ENCODE measurements around the gene CTNND1. TPM values are rescaled to one million over a fixed set of nuclear protein-coding genes. Genes with fewer than 3 reads are reported as not detected.
A peak's percentile ranks its signal among the peaks of the same experiment; 100 is the strongest.

Gene CTNND1
- total and polyA plus RNA-seq, 3 experiments from 2014 or later = 0.95 to 4.4 (median 3.1) TPM

DNA sequence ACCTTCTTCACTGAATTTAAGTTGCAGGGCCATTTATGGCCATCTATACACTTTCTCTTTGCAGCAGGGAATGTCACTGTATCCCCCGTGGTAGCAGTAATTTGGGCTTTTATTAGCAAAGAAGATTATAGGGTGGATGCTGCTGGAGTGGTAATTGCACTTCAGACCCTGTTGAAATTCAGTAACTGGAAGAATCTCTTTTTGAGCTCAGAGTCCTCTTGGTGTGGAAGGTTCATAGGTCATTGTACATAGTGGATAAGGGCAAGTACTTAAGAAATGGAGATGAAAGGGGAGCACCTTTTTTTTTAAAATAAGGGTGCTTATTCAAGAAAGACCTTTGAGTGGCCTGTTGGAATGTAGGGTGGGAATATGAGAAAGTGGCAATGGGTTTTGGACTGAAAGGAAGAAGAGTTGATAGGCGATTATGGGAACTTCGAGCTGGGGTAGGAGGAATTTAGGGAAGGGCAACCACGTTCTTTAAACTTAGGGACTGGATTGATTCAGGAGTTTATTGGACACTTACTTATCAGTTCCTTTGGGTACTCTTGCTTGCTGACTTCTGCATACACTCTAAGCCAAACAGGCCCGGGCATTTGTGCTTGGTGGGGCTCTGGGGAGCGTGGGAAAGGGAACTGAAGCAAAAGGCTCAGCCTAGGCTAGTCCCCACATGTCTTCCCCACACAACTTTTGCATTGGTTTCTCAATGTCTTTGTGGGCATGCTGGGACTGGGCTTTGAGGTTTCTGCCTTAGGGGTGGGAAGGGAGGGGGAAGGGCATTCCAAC lies 26.5 kb downstream of the CTNND1 start:
- H3K4me1 Mint-ChIP-seq = peaks cover 21 to 24% (median 24%) of the 10 kb centered on the region in 3 donors
- no peaks in the 10 kb centered on the region for H3K9me3 Mint-ChIP-seq
- Histone ChIP-seq H3K4me1 (ENCODE audit: insufficient read depth, low read length) (peaks cover 24% of the 10 kb centered on the region), H3K27me3 (ENCODE audit: insufficient read depth, low read length, poor library complexity, severe bottlenecking) (no peaks in the 10 kb centered on the region), H3K27ac (ENCODE audit: low read depth, low read length) (no peak overlapping the region), H3K4me3 (ENCODE audit: low read length) (no peak overlapping the region), H3K9me3 (ENCODE audit: low read length) (no peaks in the 10 kb centered on the region), H3K36me3 (ENCODE audit: insufficient read depth, low read length) (no peaks in the 10 kb centered on the region)
- CTCF ChIA-PET = interaction anchor here (1.9 kb wide), 1 partner anchor 12 kb away, joined by 8 read pairs; no protein-coding TSS in a partner anchor
- H3K27me3 Mint-ChIP-seq = peaks cover 0 to 1% of the 10 kb centered on the region in 2 donors
- H3K36me3 Mint-ChIP-seq = peaks cover 0 to 1% (median 0%) of the 10 kb centered on the region in 3 donors
- peak overlapping the region in 5 of 8 donors; percentile 13 to 80 (median 21) for H3K27ac Mint-ChIP-seq
- H3K4me3 Mint-ChIP-seq = no peak overlapping the region
- POLR2A ChIA-PET = no interaction called here
- DNase-seq = no peak

DNA sequence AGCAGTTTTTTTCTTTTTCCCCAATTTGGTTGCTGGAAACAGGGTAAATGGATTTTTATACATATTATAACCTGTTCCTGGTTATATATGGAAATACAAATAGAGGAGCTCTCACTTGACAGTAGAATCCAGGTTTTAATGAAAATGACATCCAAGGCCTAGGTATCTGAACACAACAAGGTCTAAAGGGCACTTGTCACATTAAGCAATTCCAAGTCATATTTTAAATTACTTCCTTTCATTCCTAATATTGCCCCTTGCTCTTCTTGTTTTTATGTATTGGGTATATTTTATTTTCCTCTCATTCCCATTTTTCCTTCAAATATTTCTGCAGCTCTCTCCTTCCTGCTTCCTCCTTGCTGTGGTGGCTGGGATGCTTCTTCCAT lies 27.1 kb downstream of the CTNND1 start:
- ChIA-PET POLR2A (no interaction called here), CTCF (interaction anchor here (1.9 kb wide), 1 partner anchor 12 kb away, joined by 8 read pairs; no protein-coding TSS in a partner anchor)
- peak overlapping the region in 1 of 8 donors; percentile 89 for H3K27ac Mint-ChIP-seq
- H3K27me3 Mint-ChIP-seq = peaks cover 0 to 1% of the 10 kb centered on the region in 2 donors
- Histone ChIP-seq H3K27ac (ENCODE audit: low read depth, low read length) (no peak overlapping the region), H3K36me3 (ENCODE audit: insufficient read depth, low read length) (no peaks in the 10 kb centered on the region), H3K4me1 (ENCODE audit: insufficient read depth, low read length) (peaks cover 30% of the 10 kb centered on the region), H3K4me3 (ENCODE audit: low read length) (no peak overlapping the region), H3K9me3 (ENCODE audit: low read length) (no peaks in the 10 kb centered on the region), H3K27me3 (ENCODE audit: insufficient read depth, low read length, poor library complexity, severe bottlenecking) (no peaks in the 10 kb centered on the region)
- DNase-seq = no peak
- peaks cover 0 to 1% (median 0%) of the 10 kb centered on the region in 3 donors for H3K36me3 Mint-ChIP-seq
- no peak overlapping the region for H3K4me3 Mint-ChIP-seq
- no peaks in the 10 kb centered on the region for H3K9me3 Mint-ChIP-seq
- peaks cover 27 to 30% (median 29%) of the 10 kb centered on the region in 3 donors for H3K4me1 Mint-ChIP-seq

DNA sequence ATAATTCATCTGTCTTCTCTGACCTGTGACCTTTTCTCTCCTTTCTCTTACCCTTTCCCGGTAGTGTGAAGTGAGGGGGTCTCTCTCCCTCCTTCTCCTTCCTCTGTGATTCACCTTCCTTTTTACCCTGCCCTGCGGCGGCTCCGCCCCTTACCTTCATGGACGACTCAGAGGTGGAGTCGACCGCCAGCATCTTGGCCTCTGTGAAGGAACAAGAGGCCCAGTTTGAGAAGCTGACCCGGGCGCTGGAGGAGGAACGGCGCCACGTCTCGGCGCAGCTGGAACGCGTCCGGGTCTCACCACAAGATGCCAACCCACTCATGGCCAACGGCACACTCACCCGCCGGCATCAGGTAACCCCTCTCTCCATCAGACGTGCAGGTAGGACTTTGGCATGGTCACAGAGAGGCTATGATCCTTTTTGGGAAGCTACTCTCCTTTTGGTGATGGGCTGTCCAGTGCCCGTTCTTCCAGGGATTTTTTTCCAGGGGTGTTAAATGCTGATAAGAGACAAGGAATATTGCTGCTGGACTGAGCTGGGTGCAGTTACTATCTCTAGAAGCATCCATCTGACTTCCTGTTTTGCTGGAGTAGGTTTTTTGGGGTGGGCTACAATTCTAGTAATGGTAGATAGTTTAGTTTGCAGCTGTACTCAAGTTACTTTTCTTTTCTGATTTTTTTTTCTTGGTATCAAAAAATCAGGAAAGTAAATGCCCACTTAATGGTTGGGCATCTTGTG lies 29.9 kb downstream of the CTNND1 start:
- Mint-ChIP-seq H3K27me3 (peaks cover 0 to 1% of the 10 kb centered on the region in 2 donors), H3K4me3 (peak overlapping the region in 5 of 7 donors; percentile 62 to 76 (median 73)), H3K36me3 (peaks cover 0 to 11% (median 4%) of the 10 kb centered on the region in 3 donors), H3K9me3 (no peaks in the 10 kb centered on the region), H3K4me1 (peaks cover 33 to 36% (median 36%) of the 10 kb centered on the region in 3 donors), H3K27ac (peak overlapping the region; percentile 80 to 99 (median 96))
- peak in 1 of 5 donors; percentile 51 for DNase-seq
- ChIA-PET CTCF (interaction anchor here (1.0 to 1.6 kb wide), 2 partner anchors 9 to 45 kb away, joined by 3 to 8 read pairs; no protein-coding TSS in a partner anchor), POLR2A (no interaction called here)
- Histone ChIP-seq H3K27ac (ENCODE audit: low read depth, low read length) (peak overlapping the region; percentile 13), H3K4me3 (ENCODE audit: low read length) (peak overlapping the region; percentile 7), H3K4me1 (ENCODE audit: insufficient read depth, low read length) (peaks cover 37% of the 10 kb centered on the region), H3K9me3 (ENCODE audit: low read length) (no peaks in the 10 kb centered on the region), H3K27me3 (ENCODE audit: insufficient read depth, low read length, poor library complexity, severe bottlenecking) (no peaks in the 10 kb centered on the region), H3K36me3 (ENCODE audit: insufficient read depth, low read length) (no peaks in the 10 kb centered on the region)

DNA sequence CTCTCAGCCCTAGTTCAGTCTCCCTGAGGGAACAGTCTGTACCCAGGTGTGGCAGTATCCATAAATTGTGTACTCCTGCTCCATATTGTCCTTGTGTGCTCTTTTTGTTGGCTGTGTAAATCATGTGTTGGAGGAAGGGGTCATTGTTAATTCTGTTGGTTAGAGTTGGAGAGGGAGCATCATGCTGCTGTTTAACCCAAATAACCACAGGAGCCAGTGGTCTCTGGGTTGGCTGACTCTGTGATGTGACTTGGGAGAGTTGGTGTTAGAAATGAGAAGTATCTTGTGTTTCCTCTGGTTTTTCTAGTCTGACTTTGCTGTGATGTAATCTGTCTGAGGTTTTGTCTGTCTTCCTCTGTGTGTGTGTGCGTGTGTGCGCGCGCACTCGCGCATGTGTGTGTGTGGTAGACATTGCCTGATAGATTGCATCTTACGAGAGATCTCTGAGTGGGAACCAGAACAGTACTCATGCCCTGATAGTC lies 30.5 kb downstream of the CTNND1 start:
- H3K9me3 Mint-ChIP-seq = no peaks in the 10 kb centered on the region
- ChIA-PET CTCF (interaction anchor here (1.0 to 1.6 kb wide), 3 partner anchors 9 to 224 kb away, joined by 3 to 8 read pairs (median 5); partner anchors contain the start of gene UBE2L6), POLR2A (no interaction called here)
- H3K36me3 Mint-ChIP-seq = peaks cover 0 to 14% (median 4%) of the 10 kb centered on the region in 3 donors
- Histone ChIP-seq H3K27me3 (ENCODE audit: insufficient read depth, low read length, poor library complexity, severe bottlenecking) (no peaks in the 10 kb centered on the region), H3K27ac (ENCODE audit: low read depth, low read length) (peak overlapping the region; percentile 13), H3K4me3 (ENCODE audit: low read length) (peak overlapping the region; percentile 52), H3K36me3 (ENCODE audit: insufficient read depth, low read length) (no peaks in the 10 kb centered on the region), H3K4me1 (ENCODE audit: insufficient read depth, low read length) (peaks cover 37% of the 10 kb centered on the region), H3K9me3 (ENCODE audit: low read length) (no peaks in the 10 kb centered on the region)
- peak overlapping the region; percentile 80 to 99 (median 96) for H3K27ac Mint-ChIP-seq
- H3K27me3 Mint-ChIP-seq = peaks cover 0 to 1% of the 10 kb centered on the region in 2 donors
- DNase-seq = peak; percentile 74 to 94 (median 87)
- peak overlapping the region; percentile 51 to 85 (median 73) for H3K4me3 Mint-ChIP-seq
- peaks cover 33 to 36% (median 36%) of the 10 kb centered on the region in 3 donors for H3K4me1 Mint-ChIP-seq

DNA sequence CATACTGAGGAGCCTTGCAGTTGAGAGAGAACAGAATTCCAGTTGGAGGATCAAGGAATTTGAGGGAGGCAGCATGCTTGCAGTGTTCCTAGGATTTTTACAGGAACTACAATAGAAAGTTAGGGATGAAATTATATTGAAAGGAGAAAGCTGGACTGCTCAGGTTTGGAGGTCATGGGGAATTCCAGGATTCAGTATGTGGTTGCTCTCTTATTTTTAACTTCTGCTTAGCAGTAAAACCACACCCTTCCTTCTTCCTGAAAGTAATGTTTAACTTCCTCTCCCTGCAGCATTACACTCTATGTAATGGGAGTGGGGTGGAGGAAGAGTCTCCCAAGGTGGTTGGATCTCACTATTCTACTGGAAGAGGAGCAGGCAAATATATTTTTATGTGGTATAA lies 31.3 kb downstream of the CTNND1 start:
- Histone ChIP-seq H3K4me1 (ENCODE audit: insufficient read depth, low read length) (peaks cover 37% of the 10 kb centered on the region), H3K27ac (ENCODE audit: low read depth, low read length) (peak overlapping the region; percentile 17), H3K27me3 (ENCODE audit: insufficient read depth, low read length, poor library complexity, severe bottlenecking) (no peaks in the 10 kb centered on the region), H3K4me3 (ENCODE audit: low read length) (peak overlapping the region; percentile 52), H3K9me3 (ENCODE audit: low read length) (no peaks in the 10 kb centered on the region), H3K36me3 (ENCODE audit: insufficient read depth, low read length) (no peaks in the 10 kb centered on the region)
- Mint-ChIP-seq H3K27ac (peak overlapping the region; percentile 80 to 99 (median 96)), H3K27me3 (peaks cover 0 to 1% of the 10 kb centered on the region in 2 donors), H3K4me3 (peak overlapping the region in 6 of 7 donors; percentile 62 to 85 (median 73)), H3K4me1 (peaks cover 33 to 36% (median 36%) of the 10 kb centered on the region in 3 donors), H3K9me3 (no peaks in the 10 kb centered on the region), H3K36me3 (peaks cover 0 to 16% (median 4%) of the 10 kb centered on the region in 3 donors)
- ChIA-PET POLR2A (no interaction called here), CTCF (interaction anchor here (1.4 kb wide), 1 partner anchor 225 kb away, joined by 5 read pairs; the partner anchor contains the start of gene UBE2L6)
- DNase-seq = peak in 1 of 5 donors; percentile 16

DNA sequence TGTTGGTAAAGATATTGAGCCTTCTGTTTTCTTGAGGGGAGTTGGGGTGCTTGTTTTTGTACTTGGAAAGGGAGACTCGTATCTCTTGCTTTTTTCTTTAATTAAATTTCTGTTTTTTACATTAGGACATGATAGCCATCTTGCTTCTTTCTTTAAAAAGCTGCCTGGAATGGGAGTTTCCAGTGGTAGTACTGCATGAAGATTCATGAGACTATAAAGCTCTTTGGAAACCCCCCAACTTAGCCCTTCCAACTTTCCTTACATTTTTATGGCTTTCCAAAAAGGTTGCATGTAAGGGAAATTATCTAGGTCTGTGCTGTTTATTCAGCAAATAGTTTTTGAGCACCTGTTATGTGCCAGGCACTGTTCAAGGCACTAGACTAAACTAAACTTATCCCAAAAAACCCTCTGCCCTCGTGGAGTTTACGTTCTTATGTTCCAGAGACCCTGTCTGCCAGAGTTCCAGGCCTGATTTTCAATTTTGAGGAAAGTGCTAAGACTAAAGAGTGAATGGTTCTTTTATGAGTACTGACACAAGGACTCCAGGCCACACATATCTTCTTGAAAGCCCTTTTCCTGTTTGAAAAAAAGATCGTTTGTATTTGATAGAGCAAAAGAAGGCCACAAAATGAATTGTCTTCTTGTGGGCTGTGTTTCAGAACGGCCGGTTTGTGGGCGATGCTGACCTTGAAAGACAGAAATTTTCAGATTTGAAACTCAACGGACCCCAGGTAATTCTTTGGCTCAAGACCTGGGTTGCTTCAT lies 31.9 kb downstream of the CTNND1 start:
- peak overlapping the region; percentile 80 to 99 (median 96) for H3K27ac Mint-ChIP-seq
- ChIA-PET POLR2A (interaction anchor here (0.9 kb wide), 1 partner anchor 52 kb away, joined by 3 read pairs; the partner anchor contains the start of gene SELENOH), CTCF (interaction anchor here (1.4 kb wide), 1 partner anchor 226 kb away, joined by 5 read pairs; the partner anchor contains the start of gene UBE2L6)
- no peaks in the 10 kb centered on the region for H3K9me3 ChIP-seq (ENCODE audit: low read length)
- no peaks in the 10 kb centered on the region for H3K27me3 ChIP-seq (ENCODE audit: insufficient read depth, low read length, poor library complexity, severe bottlenecking)
- H3K9me3 Mint-ChIP-seq = no peaks in the 10 kb centered on the region
- no peak overlapping the region for H3K4me3 ChIP-seq (ENCODE audit: low read length)
- peaks cover 0 to 17% (median 4%) of the 10 kb centered on the region in 3 donors for H3K36me3 Mint-ChIP-seq
- DNase-seq = no peak
- no peak overlapping the region for H3K27ac ChIP-seq (ENCODE audit: low read depth, low read length)
- peaks cover 0 to 1% of the 10 kb centered on the region in 2 donors for H3K27me3 Mint-ChIP-seq
- H3K4me1 ChIP-seq (ENCODE audit: insufficient read depth, low read length) = peaks cover 38% of the 10 kb centered on the region
- H3K36me3 ChIP-seq (ENCODE audit: insufficient read depth, low read length) = no peaks in the 10 kb centered on the region
- H3K4me1 Mint-ChIP-seq = peaks cover 33 to 36% (median 36%) of the 10 kb centered on the region in 3 donors
- peak overlapping the region; percentile 6 to 85 (median 66) for H3K4me3 Mint-ChIP-seq

All from CD8-positive, alpha-beta memory T cell (primary cell).